Epithelial cell of proximal tubule (primary cell): ENCODE measurements around the gene NOP53. TPM values are rescaled to one million over a fixed set of nuclear protein-coding genes. Genes with fewer than 3 reads are reported as not detected.

Experiments used
- DNase-seq: peaks from one replicate; pipeline ENCODE4 v3.0.0-alpha.2; 2011; ENCODE audit warnings: low read depth
- H3K4me3 ChIP-seq: 2 replicates; pipeline ENCODE4 v1.5.1; 2011; ENCODE audit warnings: low read depth, mild to moderate bottlenecking, low read length
- CTCF ChIP-seq: conservative IDR thresholded peaks from 2 replicates; pipeline ENCODE4 v1.5.1; 2012; ENCODE audit warnings: low read depth, mild to moderate bottlenecking, low read length
- total RNA-seq: library from RNA; depleted of rRNA; stranded (reverse); fragments of >200 nt; gene quantifications from 2 replicates; pipeline ENCODE4 v1.2.3, GENCODE V29; 2015

The NOP53 gene
- total RNA-seq, 1 donor from 2014 or later: 247 TPM

- no peak overlapping the region for H3K4me3 ChIP-seq
- TF ChIP-seq CTCF: no peak
- no peak for DNase-seq
Measured at GRCh38 chr19:47701717-47702552, 43.4 kb upstream of the NOP53 start.

GRCh38 chr19:47702671-47703070 lies 42.7 kb upstream of the NOP53 start:
- DNase-seq: no peak
- H3K4me3 ChIP-seq: no peak overlapping the region

GRCh38 chr19:47703301-47703700 lies 42.0 kb upstream of the NOP53 start:
- no peak for DNase-seq
- TF ChIP-seq CTCF: no peak
- H3K4me3 ChIP-seq: no peak overlapping the region

More at GRCh38 chr19:47702671-47703070, 42.7 kb upstream of the NOP53 start:
- no peak for TF ChIP-seq CTCF

GRCh38 chr19:47704024-47704423 lies 41.3 kb upstream of the NOP53 start:
- no peak overlapping the region for H3K4me3 ChIP-seq
- TF ChIP-seq CTCF: no peak
- no peak for DNase-seq

- no peak for DNase-seq
- no peak overlapping the region for H3K4me3 ChIP-seq
- no peak for TF ChIP-seq CTCF
Measured at GRCh38 chr19:47704656-47705055, 40.7 kb upstream of the NOP53 start.

- peak; percentile 86 for TF ChIP-seq CTCF
- no peak overlapping the region for H3K4me3 ChIP-seq
- DNase-seq: no peak
Measured at GRCh38 chr19:47707135-47707925, 38.0 kb upstream of the NOP53 start.
